ENCODE results near the gene STX8.

Gene STX8

GRCh38 chr17:9553596-9553995, 22.0 kb downstream of the STX8 start:
- no peak for DNase-seq

GRCh38 chr17:9553181-9553580, 22.4 kb downstream of the STX8 start:
- no peak for DNase-seq

GRCh38 chr17:9549215-9549614, 26.4 kb downstream of the STX8 start:
- no peak for DNase-seq

GRCh38 chr17:9544221-9544620, 31.4 kb downstream of the STX8 start:
- no peak for DNase-seq

GRCh38 chr17:9541718-9542117, 33.9 kb downstream of the STX8 start:
- no peak for DNase-seq

- no peak for DNase-seq
Measured at GRCh38 chr17:9538626-9539025, 37.0 kb downstream of the STX8 start.

GRCh38 chr17:9537177-9537776, 38.3 kb downstream of the STX8 start:
- no peak for DNase-seq

GRCh38 chr17:9536061-9536460, 39.6 kb downstream of the STX8 start:
- no peak for DNase-seq

- no peak for DNase-seq
Measured at GRCh38 chr17:9533441-9533840, 42.2 kb downstream of the STX8 start.

GRCh38 chr17:9532715-9533114, 42.9 kb downstream of the STX8 start:
- no peak for DNase-seq

GRCh38 chr17:9531034-9531433, 44.6 kb downstream of the STX8 start:
- no peak for DNase-seq

GRCh38 chr17:9529033-9529700, 46.5 kb downstream of the STX8 start:
- no peak for DNase-seq

GRCh38 chr17:9527788-9528187, 47.8 kb downstream of the STX8 start:
- DNase-seq, result no peak

GRCh38 chr17:9522074-9522473, 53.5 kb downstream of the STX8 start:
- DNase-seq, result no peak

GRCh38 chr17:9521062-9521461, 54.6 kb downstream of the STX8 start:
- DNase-seq, result no peak

GRCh38 chr17:9520649-9521048, 55.0 kb downstream of the STX8 start:
- DNase-seq, result no peak

GRCh38 chr17:9519583-9520272, 55.9 kb downstream of the STX8 start:
- no peak for DNase-seq

- no peak for DNase-seq
Measured at GRCh38 chr17:9517396-9517795, 58.2 kb downstream of the STX8 start.

- DNase-seq, result no peak
Measured at GRCh38 chr17:9513266-9513665, 62.4 kb downstream of the STX8 start.

- DNase-seq, result no peak
Measured at GRCh38 chr17:9512323-9513168, 63.1 kb downstream of the STX8 start.

- no peak for DNase-seq
Measured at GRCh38 chr17:9509236-9509816, 66.3 kb downstream of the STX8 start.

- no peak for DNase-seq
Measured at GRCh38 chr17:9499041-9499440, 76.6 kb downstream of the STX8 start.

- no peak for DNase-seq
Measured at GRCh38 chr17:9498490-9498889, 77.1 kb downstream of the STX8 start.
